Activated CD8-positive, alpha-beta memory T cell treated with anti-CD3 and anti-CD28 coated beads for 1 hour (primary cell): ENCODE results near the gene SERPINB1.

Source experiments
- DNase-seq, 2 donors: peaks; one replicate each; pipeline ENCODE4 v3.0.0-alpha.2; 2020; ENCODE audit warnings: low read depth in 1 of 2; ENCODE audit errors: extremely low read depth in 1 of 2

Gene SERPINB1

DNA sequence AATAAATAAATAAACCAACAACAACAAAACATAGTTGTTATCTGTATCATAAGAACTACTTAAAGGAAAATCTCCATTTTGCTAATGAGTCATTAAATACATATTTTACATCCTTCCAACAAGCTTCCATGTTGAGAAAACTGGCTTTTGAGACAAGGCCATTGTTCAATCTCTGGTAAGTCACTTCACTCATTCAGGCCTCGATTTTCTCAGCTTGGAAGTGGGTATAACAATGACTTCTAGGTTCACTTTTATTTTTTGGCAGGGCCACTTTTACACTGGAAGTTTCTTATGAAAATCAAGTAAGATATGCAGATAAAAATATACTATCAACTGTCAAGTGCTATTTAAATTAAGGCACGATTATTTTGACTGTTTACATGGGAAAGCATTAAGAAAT, 46.5 kb downstream of the SERPINB1 start:
- no peak for DNase-seq

DNA sequence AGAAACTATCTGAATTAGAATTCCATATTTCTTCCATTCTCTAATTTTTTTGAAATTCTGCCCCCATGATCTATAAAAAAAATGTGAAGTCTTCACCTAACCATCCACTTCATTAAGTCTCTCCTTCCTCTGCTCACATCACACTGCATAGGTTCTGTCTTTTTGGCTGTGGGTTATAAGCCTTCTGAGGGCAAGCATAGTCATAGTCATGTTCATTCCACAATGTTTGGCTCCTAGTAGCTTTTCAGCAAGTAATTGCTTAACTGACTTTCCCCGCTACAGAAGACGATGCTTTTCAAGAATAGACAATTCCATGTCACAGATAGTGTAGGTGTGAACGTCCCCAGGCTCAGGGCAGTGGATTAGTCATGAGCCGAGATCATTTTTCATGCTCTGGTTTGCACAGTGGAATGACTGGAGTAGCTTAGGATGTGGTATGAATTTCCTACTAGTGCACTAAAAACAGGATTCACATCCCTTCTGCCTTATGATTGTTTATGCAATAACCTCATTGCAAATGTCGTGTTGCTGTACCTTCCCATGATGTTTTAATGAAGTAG, 47.4 kb downstream of the SERPINB1 start:
- DNase-seq, result no peak

DNA sequence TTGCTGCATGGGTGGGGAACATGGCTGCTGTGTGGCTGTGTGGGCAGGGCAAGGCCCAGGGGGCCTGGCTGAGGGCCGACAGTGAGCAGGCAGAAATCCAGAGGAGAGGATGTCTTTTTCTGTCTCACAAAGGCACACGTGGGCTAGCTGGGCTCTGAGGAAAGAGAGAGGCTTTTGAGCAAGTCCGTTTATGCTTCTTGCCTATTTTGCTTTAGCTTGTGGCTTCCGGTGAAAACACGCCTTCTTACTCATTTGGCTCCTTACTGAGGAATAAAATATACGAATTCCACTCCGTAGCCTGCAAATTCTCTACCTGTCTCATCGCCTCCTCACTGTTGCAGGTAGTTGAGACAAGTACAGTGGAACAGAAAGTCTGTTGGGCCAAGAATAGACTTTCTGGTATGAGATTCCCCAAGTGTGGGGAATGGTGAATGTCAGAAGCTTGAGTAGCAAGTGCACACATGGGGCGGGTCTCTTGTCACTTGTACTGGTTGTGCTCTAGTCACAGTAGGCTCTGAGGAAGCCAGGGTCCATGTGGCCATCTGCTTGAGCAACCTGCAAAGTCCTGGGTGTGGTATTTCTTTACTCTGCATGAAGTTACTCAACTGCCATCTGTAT, 48.0 kb downstream of the SERPINB1 start:
- no peak for DNase-seq

DNA sequence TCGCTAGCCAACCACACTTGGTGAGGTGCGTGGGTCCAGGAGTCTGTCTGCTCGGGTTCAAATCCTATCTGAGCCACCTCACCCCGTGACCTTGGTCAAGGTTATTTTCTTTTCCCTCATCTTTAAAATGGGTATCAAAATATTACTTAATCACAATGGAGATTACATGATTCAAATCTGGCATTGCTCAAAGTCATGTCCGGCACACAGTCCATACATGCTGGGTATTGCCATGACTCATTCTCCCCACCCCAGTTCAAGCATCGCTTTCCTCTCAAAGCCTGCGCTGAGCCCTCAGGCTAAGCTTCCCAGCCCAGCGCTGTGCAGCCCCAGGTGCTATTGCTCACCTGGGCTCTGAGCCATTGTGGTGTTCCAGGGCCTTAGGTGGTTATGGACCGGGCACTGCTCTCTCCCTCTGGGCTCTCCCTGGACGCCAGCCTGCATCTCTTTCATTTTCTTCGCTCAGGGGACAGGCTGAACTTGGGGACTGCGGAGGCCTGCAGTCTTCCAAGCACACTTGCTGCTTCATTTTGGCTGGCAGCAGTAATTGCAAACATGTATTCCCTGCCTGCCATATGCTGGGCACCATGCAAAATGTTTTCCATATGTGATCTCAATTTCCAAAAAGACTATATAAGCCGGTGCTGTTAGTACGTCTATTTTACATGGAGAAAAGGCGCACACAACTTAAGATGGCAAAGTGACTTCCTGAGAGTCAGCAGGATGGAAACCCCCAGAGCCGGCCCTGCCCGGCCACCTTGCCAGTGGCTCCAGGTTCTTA, 49.1 kb downstream of the SERPINB1 start:
- no peak for DNase-seq

DNA sequence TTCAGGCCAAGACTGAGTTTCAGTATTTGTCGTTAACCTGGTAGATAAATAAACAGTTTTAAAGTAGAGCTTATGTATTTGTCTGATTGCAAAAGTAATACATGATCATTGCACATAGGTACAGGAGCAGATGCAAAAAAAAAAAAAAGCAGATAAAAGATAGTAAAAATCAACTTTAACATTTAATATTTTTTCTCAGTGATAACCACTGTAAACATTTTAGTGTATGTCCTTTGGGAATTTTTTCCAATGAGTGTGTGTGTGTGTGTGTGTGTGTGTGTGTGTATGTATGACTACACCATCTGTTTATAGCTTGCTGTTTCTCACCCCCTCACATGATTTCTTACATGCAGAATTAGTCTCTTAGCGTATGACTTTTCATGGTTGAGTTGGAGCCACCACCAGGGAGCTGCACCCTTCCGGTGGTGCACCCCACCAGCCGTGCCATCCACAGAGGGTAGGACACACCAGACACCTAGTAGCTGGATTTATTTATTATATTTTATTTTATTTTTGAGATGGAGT, 50.2 kb downstream of the SERPINB1 start:
- no peak for DNase-seq

DNA sequence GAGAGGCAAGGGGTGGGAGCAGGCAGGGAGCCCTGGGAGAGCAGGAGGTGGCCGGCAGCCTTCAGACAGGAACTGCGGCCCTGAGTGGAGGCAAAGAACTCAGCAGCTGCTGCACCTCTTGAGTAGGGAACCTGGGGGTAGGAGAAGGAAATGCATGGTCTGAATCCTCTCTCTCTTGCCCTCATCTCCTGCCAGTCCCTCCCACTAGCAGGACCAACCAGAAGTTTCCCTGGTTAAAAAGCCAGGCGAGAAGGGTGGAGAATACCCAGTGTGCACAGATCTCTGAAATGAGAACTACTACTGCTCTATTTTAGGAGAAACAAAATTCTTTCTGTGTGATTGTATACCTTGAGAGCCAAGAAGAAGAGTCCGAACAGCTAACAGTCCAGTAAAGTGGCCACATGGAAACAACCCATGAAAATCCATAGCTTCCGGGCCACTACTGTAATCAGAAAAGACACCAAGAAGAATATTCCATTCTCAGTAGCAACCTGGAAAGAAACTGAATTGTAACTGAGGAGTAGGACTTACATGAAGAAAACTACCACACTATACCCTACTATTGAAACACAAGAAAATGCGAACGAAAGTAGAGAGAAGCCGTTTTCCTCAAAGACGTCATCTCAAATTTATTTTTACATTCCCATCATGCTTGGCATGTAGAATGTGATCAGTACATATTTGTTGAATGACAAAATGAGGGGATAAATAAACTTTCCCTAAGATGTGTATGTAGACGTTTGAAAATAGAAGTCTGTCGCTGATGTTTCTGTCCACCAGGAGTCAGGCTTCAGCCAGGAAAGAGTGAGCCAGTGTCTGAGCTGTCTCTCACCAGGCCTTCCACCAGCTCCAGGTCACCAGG, 50.8 kb downstream of the SERPINB1 start:
- DNase-seq, result no peak

DNA sequence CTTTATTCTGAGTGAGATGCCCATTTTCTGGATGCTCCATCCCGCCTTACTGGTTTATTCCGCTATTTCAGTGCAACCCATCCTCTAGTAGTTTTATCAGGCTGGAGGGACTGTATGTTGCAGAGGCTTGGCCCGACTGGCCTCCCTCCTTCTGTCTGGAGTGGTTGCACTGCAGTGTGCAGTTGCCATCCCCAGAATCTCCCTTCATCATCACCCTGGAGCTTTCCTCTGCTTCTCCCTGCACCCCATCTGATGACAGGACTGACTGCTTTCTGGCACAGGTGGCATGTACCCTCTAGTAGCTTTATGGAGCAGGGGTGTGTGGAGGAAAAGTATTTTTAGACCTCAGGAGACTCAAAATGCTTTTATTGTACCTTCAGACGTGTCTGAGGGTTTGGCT, 55.4 kb downstream of the SERPINB1 start:
- DNase-seq, result no peak

DNA sequence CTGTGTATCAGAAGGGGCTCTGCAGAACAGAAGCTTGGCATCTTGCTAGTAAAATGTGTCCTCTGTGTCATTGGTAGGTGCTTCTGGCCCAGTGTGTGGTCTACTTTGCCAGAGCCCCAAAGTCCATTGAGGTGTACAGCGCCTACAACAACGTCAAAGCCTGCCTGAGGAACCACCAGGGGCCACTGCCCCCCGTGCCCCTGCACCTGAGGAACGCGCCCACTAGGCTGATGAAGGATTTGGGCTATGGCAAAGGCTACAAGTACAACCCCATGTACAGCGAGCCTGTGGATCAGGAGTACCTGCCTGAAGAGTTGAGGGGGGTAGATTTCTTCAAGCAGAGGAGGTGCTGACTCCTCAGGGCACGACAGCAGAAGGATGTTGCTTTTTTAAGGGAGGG, 56.7 kb downstream of the SERPINB1 start:
- DNase-seq, result no peak

DNA sequence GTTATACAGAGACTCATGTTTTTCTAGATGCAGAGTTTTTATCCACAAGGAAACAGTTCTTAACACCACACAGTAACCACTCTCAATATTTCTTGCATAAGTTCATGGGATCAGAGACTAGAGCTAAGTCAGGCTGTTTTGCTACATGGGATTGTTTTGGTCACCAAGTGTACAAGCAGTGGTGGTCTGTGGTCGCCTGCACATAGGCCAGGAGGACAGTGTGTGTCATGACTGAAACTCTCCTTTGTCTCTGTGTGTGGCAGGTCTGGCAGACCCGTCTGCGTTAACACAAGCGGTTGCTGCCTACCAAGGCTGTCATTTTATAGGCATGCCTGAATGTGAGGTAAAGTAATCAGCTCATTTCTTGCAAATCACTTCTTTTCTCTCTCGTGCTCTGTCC, 57.6 kb downstream of the SERPINB1 start:
- no peak for DNase-seq

DNA sequence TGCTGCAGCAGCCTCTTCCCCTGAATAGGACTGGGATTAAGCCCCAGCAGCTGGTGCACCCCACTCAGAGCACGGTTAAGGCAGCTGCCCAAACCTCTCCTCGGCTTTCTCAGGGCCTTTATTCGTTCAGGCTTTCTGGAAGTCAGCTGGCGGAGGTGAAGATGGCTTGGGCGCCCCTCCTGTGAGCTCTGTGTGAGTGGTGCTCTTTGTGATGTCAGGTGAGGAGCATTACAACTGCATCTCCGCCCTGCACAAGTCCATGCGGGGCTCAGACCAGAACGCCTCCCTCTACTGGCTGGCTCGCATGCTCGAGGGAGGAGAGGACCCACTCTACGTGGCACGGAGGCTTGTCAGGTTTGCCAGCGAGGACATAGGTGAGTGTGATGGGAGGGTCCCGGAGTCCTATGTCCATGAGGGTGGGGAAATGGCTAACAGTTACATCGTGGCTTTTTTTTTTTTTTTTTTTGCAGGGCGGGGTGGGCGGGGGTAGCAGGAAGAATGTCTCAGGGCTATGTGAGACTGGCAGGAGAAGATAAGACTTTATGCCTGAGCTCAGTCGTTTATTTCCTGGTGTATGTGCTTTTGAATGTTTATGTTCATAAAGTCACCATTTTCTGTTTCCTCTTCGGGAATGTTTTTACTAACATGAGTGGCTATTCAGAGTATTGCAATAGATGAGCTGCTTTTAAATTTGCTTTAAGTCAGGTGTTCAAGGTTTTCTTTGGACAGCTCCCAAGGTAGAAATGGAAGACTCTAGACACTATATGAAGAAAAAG, 58.3 kb downstream of the SERPINB1 start:
- DNase-seq, result no peak

DNA sequence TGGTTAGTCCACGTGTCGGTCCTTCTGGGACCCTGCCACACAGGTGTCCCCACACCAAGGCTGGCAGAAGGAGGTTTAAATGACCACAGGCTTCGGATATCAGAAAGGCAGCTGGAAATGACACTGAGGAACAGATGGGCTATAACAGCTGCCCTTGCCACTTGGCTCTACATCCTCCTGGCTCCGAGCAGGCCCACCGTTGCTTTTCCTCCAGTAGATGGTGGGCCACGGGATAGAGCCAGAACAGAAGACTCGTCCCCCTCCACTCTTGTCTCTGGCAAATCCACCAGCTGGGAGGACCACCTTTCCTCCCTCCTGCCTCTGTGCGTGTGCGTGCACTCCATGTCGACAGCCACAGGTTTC, 58.9 kb downstream of the SERPINB1 start:
- no peak for DNase-seq

DNA sequence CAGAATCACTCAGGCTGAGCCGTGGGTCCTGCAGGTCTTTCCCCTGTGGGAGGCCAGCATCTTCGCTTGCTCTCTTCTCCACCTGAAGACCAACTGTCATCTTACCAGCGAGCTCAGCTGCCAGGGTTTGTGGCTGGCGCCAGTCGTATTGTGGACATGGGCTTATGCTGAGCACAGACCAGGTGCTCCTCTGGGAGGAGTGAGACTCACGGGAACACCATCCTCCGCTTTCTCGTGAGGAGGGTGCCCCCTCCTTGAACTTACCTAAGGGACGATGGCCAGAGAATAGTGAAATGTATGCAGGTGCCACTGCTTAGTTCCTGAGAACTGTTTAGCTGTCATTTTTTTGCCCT, 59.3 kb downstream of the SERPINB1 start:
- no peak for DNase-seq
